ENCODE results near the gene PEAR1.

The PEAR1 gene

DNA sequence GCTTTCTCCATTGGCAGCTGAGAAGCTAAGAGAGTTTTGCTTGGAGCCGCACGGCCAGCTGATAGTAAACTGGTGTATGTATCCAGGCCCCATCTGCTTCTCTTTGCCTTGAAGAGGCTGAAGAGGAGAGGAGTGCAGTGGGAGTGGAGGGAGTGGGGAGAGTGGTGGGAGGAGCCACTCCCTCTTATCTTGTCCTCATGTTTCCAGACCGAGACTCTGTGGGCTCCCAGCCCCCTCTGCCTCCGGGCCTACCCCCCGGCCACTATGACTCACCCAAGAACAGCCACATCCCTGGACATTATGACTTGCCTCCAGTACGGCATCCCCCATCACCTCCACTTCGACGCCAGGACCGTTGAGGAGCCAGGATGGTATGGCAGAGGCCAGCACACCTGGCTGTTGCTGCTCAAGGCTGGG is 20.9 kb downstream of the PEAR1 start:
- TF ChIP-seq REST (IDR thresholded peaks at IDR 0.05; ENCODE audit: low read depth) = no peak
- no peak for TF ChIP-seq CREB1 (IDR thresholded peaks at IDR 0.05; ENCODE audit: low read depth)
- TF ChIP-seq YY1 (IDR thresholded peaks at IDR 0.05; ENCODE audit: low read depth) = no peak
- TF ChIP-seq TAF1 (IDR thresholded peaks at IDR 0.05; ENCODE audit: low read depth) = no peak
- no peak for TF ChIP-seq MAX (IDR thresholded peaks at IDR 0.05)
- TF ChIP-seq RAD21 (IDR thresholded peaks at IDR 0.05; ENCODE audit: low read depth) = no peak
- TF ChIP-seq, protein P1, sequence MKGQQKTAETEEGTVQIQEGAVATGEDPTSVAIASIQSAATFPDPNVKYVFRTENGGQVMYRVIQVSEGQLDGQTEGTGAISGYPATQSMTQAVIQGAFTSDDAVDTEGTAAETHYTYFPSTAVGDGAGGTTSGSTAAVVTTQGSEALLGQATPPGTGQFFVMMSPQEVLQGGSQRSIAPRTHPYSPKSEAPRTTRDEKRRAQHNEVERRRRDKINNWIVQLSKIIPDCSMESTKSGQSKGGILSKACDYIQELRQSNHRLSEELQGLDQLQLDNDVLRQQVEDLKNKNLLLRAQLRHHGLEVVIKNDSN (IDR thresholded peaks at IDR 0.05) = no peak
- no peak for TF ChIP-seq FOXM1 (IDR thresholded peaks at IDR 0.05; ENCODE audit: borderline replicate concordance, low read depth)
- no peak for TF ChIP-seq EGR1 (IDR thresholded peaks at IDR 0.05)
- TF ChIP-seq CEBPB (IDR thresholded peaks at IDR 0.05) = no peak

GRCh38 chr1:156920233-156921052 is 26.9 kb downstream of the PEAR1 start, which contains the start of gene LRRC71:
Gene LRRC71, plus strand, starts transcription at chr1:156920632. Its CDS starts 172 bp downstream, at chr1:156920804.
- TF ChIP-seq, protein P1 (IDR thresholded peaks at IDR 0.05) = peak; percentile 34; the same call in 1 of the 2 replicates
- peak; percentile 73 for TF ChIP-seq MAX (IDR thresholded peaks at IDR 0.05)
- no peak for TF ChIP-seq EP300 (IDR thresholded peaks at IDR 0.05; ENCODE audit: borderline replicate concordance)
- TF ChIP-seq TCF12 (IDR thresholded peaks at IDR 0.05; ENCODE audit: low read depth) = 0 out of 2 replicates have a peak, but pooled peaks have one; percentile 22
- 0 out of 2 replicates have a peak, but pooled peaks have one; percentile 51 for TF ChIP-seq ZBTB7A (IDR thresholded peaks at IDR 0.05; ENCODE audit: low read depth)
- no peak for TF ChIP-seq YY1 (IDR thresholded peaks at IDR 0.05; ENCODE audit: low read depth)
- TF ChIP-seq RAD21 (IDR thresholded peaks at IDR 0.05; ENCODE audit: low read depth) = peak; percentile 88

DNA sequence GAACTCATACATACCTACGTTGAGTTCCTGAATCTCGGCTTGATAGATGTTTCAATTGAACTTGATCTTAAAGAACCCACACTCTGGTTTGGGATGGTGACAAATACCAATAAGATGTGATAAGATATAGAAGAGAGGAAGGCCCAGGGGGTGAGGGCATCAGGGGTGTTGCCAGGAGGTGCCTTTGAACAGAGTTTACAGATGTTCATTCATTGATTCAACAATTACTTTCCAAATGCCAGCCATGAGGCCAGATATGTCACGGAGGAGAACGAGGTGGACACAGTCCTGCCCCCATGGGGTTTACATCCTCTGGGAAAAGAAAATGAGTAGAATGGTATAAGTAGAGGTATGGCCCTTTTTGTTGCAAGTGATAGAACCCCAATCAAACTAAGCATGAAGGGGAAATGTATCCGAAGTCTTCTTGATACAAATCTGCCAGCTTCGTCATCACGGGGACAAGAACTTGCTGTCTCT is 27.6 kb downstream of the PEAR1 start:
- no peak for TF ChIP-seq TAF1 (IDR thresholded peaks at IDR 0.05; ENCODE audit: low read depth)
- no peak for TF ChIP-seq TCF12 (IDR thresholded peaks at IDR 0.05; ENCODE audit: low read depth)
- no peak for TF ChIP-seq EGR1 (IDR thresholded peaks at IDR 0.05)
- no peak for TF ChIP-seq TEAD4 (IDR thresholded peaks at IDR 0.05)
- no peak for TF ChIP-seq NFIC (IDR thresholded peaks at IDR 0.05)
- TF ChIP-seq EP300 (IDR thresholded peaks at IDR 0.05; ENCODE audit: borderline replicate concordance) = no peak
- TF ChIP-seq CEBPB (IDR thresholded peaks at IDR 0.05) = no peak
- TF ChIP-seq, protein P1 (IDR thresholded peaks at IDR 0.05) = no peak
- no peak for TF ChIP-seq REST (IDR thresholded peaks at IDR 0.05; ENCODE audit: low read depth)
- no peak for TF ChIP-seq RAD21 (IDR thresholded peaks at IDR 0.05; ENCODE audit: low read depth)
- TF ChIP-seq MAX (IDR thresholded peaks at IDR 0.05) = no peak
- TF ChIP-seq ZBTB7A (IDR thresholded peaks at IDR 0.05; ENCODE audit: low read depth) = no peak
- TF ChIP-seq FOXM1 (IDR thresholded peaks at IDR 0.05; ENCODE audit: borderline replicate concordance, low read depth) = no peak

DNA sequence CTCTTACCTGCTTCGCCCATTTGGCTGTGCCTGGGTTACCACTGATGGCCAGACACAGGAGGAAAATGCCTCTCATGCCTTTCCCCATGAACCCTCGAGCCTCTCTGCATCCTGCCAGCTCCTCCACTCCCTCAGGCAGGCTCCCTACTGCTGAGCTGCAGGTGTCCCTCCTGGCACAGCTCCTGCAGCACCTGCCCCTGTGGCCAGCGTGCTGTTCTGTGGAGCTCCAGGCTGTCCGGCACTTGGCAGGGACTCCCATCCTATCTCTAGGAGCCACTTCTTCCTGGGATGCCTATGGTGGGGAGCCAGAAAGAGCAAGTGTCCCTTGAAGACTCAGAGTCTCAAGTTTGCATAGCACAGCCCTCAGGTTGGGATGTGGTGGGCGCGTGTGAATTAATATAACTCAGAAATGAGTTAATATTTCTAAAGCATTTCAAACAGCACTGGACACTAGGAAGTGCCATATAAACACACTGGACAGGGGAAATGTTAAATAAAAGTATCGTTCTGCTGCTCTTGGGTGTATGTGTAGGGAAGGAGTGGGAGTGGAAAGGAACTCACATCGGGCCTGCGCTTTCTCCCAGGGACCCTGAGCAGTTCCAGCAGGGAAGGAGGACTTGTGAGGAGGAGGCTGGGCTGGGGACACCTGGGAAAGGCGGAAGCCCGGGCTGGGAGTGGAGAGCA is 29.6 kb downstream of the PEAR1 start:
- TF ChIP-seq NFIC (IDR thresholded peaks at IDR 0.05) (peak; percentile 61), MAX (IDR thresholded peaks at IDR 0.05) (no peak), TCF12 (IDR thresholded peaks at IDR 0.05; ENCODE audit: low read depth) (peak; percentile 62)
